ENCODE measurements around the gene WDR74. TPM values are rescaled to one million over a fixed set of nuclear protein-coding genes. Genes with fewer than 3 reads are reported as not detected.
A peak's percentile ranks its signal among the peaks of the same experiment; 100 is the strongest.

WDR74 gene
- total and polyA plus RNA-seq, 9 of the 15 experiments (the other 6 are each of a cell fraction or from before 2014, with no cell fraction given) = 32.7 to 210 (median 114) TPM

DNA sequence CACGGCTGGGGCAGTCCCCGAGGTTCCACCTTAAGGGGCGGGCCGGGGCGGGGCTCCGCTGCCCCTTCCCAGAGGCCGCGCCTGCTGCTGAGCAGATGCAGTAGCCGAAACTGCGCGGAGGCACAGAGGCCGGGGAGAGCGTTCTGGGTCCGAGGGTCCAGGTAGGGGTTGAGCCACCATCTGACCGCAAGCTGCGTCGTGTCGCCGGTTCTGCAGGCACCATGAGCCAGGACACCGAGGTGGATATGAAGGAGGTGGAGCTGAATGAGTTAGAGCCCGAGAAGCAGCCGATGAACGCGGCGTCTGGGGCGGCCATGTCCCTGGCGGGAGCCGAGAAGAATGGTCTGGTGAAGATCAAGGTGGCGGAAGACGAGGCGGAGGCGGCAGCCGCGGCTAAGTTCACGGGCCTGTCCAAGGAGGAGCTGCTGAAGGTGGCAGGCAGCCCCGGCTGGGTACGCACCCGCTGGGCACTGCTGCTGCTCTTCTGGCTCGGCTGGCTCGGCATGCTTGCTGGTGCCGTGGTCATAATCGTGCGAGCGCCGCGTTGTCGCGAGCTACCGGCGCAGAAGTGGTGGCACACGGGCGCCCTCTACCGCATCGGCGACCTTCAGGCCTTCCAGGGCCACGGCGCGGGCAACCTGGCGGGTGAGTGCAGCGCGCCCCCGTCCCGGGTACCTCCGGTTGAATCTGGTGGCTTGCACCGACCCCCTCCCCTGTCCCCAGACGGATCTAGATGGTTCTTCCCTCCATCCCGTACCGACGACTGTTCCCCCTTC lies 41.6 kb upstream of the WDR74 start, which contains the start of gene SLC3A2 (continued):
- TF ChIP-seq, protein P1, sequence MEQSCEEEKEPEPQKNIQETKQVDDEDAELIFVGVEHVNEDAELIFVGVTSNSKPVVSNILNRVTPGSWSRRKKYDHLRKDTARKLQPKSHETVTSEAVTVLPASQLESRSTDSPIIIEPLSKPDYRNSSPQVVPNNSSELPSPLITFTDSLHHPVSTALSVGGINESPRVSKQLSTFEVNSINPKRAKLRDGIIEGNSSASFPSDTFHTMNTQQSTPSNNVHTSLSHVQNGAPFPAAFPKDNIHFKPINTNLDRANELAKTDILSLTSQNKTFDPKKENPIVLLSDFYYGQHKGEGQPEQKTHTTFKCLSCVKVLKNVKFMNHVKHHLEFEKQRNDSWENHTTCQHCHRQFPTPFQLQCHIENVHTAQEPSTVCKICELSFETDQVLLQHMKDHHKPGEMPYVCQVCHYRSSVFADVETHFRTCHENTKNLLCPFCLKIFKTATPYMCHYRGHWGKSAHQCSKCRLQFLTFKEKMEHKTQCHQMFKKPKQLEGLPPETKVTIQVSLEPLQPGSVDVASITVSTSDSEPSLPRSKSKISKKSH (CRISPR knock-in tag; IDR thresholded peaks at IDR 0.05) = no peak
- TF ChIP-seq CHD2 (IDR thresholded peaks at IDR 0.05; ENCODE audit: low read depth, low read length) (peak; percentile 67), CCAR2 (IDR thresholded peaks at IDR 0.05; ENCODE audit: low read depth, low read length) (no peak), SIRT6 (IDR thresholded peaks at IDR 0.05; ENCODE audit: low read depth, low read length) (peak; percentile 79), ZNF184 (CRISPR knock-in tag; IDR thresholded peaks at IDR 0.05) (no peak), ZNF224 (CRISPR knock-in tag; IDR thresholded peaks at IDR 0.05) (no peak), ZNF354B (CRISPR knock-in tag; IDR thresholded peaks at IDR 0.05) (no peak), DMBX1 (CRISPR knock-in tag; IDR thresholded peaks at IDR 0.05; ENCODE audit: borderline replicate concordance) (no peak), ETV1 (tag; conservative IDR thresholded peaks at IDR 0.05; ENCODE audit: low read depth) (no peak; the same call in 1 of the 2 replicates), PTTG1 (tag; IDR thresholded peaks at IDR 0.05; ENCODE audit: low read depth) (no peak), ELF2 (CRISPR knock-in tag; IDR thresholded peaks at IDR 0.05) (no peak), BRD9 (IDR thresholded peaks at IDR 0.05; ENCODE audit: low read depth, partially characterized antibody) (peak; percentile 91), RUNX1 (IDR thresholded peaks at IDR 0.05; ENCODE audit: low read depth) (no peak), BRD4 (IDR thresholded peaks at IDR 0.05) (no peak), CBFB (CRISPR knock-in tag; IDR thresholded peaks at IDR 0.05) (peak; percentile 90), CREB1 (IDR thresholded peaks at IDR 0.05) (peak; percentile 67), CREB1 (CRISPR knock-in tag; IDR thresholded peaks at IDR 0.05) (peak; percentile 91)
- TF ChIP-seq, protein P2, sequence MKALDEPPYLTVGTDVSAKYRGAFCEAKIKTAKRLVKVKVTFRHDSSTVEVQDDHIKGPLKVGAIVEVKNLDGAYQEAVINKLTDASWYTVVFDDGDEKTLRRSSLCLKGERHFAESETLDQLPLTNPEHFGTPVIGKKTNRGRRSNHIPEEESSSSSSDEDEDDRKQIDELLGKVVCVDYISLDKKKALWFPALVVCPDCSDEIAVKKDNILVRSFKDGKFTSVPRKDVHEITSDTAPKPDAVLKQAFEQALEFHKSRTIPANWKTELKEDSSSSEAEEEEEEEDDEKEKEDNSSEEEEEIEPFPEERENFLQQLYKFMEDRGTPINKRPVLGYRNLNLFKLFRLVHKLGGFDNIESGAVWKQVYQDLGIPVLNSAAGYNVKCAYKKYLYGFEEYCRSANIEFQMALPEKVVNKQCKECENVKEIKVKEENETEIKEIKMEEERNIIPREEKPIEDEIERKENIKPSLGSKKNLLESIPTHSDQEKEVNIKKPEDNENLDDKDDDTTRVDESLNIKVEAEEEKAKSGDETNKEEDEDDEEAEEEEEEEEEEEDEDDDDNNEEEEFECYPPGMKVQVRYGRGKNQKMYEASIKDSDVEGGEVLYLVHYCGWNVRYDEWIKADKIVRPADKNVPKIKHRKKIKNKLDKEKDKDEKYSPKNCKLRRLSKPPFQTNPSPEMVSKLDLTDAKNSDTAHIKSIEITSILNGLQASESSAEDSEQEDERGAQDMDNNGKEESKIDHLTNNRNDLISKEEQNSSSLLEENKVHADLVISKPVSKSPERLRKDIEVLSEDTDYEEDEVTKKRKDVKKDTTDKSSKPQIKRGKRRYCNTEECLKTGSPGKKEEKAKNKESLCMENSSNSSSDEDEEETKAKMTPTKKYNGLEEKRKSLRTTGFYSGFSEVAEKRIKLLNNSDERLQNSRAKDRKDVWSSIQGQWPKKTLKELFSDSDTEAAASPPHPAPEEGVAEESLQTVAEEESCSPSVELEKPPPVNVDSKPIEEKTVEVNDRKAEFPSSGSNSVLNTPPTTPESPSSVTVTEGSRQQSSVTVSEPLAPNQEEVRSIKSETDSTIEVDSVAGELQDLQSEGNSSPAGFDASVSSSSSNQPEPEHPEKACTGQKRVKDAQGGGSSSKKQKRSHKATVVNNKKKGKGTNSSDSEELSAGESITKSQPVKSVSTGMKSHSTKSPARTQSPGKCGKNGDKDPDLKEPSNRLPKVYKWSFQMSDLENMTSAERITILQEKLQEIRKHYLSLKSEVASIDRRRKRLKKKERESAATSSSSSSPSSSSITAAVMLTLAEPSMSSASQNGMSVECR (CRISPR knock-in tag; IDR thresholded peaks at IDR 0.05) = peak; percentile 96
- TF ChIP-seq, protein P3, sequence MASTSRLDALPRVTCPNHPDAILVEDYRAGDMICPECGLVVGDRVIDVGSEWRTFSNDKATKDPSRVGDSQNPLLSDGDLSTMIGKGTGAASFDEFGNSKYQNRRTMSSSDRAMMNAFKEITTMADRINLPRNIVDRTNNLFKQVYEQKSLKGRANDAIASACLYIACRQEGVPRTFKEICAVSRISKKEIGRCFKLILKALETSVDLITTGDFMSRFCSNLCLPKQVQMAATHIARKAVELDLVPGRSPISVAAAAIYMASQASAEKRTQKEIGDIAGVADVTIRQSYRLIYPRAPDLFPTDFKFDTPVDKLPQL (IDR thresholded peaks at IDR 0.05; ENCODE audit: extremely low read depth, insufficient read length) = no peak
- TF ChIP-seq, protein P4, sequence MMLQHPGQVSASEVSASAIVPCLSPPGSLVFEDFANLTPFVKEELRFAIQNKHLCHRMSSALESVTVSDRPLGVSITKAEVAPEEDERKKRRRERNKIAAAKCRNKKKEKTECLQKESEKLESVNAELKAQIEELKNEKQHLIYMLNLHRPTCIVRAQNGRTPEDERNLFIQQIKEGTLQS (IDR thresholded peaks at IDR 0.05) = no peak
- TF ChIP-seq, protein P4 (CRISPR knock-in tag; conservative IDR thresholded peaks at IDR 0.05) = peak; percentile 70; the same call in 1 of the 2 replicates
- TF ChIP-seq, protein P5, sequence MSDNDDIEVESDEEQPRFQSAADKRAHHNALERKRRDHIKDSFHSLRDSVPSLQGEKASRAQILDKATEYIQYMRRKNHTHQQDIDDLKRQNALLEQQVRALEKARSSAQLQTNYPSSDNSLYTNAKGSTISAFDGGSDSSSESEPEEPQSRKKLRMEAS (CRISPR knock-in tag; IDR thresholded peaks at IDR 0.05) = peak; percentile 93

All from K562 (cell line).